HG02973 (cell line): ENCODE results near the gene MMP2.

Experiments
- ATAC-seq: cut with Tn5 transposase; IDR thresholded peaks from one replicate; pipeline ENCODE4 v1.9.1; 2021; ENCODE audit warnings: moderate library complexity; ENCODE audit not compliant: unreplicated experiment

The MMP2 gene

DNA sequence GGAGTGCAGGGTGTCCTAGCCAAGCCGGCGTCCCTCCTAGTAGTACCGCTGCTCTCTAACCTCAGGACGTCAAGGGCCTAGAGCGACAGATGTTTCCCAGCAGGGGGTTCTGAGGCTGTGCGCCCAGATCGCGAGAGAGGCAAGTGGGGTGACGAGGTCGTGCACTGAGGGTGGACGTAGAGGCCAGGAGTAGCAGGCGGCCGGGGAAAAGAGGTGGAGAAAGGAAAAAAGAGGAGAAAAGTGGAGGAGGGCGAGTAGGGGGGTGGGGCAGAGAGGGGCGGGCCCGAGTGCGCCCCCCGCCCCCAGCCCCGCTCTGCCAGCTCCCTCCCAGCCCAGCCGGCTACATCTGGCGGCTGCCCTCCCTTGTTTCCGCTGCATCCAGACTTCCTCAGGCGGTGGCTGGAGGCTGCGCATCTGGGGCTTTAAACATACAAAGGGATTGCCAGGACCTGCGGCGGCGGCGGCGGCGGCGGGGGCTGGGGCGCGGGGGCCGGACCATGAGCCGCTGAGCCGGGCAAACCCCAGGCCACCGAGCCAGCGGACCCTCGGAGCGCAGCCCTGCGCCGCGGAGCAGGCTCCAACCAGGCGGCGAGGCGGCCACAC is at the start of gene MMP2:
Gene MMP2, plus strand, starts transcription at position 372 of the 603 bp plus-strand sequence. CDS start 282 bp downstream, outside the sequence.
- ATAC-seq: no peak

DNA sequence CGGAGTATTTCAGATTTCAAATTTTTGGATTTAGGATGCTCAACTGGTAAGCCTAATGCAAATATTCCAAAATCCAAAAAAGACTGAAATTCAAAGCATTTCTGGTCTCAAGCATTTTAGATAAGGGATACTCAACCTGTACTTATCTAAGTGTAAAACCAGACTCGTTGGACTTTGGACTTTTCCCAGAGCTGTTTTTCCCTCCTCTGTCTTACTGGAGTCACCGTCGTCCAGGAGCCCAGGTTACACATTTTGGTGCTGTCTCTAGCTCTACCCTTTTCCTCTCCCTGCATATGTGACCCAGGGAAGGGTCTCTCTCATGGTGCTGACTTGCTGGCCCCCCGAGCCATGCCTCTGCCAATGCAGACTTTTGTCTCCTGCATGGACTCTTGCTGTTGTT is 46.0 kb upstream of the MMP2 start:
- ATAC-seq: no peak

DNA sequence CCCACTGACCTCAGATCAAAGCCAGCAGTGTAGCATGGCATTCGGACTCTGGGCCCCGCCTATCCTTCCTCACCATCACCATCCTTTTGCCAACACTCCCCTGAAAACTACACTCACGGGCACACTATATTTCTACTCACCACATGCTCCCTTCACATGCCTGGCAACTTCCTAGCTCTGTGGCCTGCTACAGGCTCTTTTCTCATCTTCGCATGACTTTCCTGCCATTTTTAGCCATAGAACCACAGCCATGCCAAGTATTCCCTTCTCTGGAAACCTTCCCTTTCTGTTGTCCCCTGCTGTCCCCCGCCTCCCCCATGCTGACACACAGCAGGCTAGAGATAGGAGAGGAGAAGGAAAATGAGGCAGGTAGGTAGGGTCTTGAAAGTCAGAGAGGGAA is 45.5 kb upstream of the MMP2 start:
- no peak for ATAC-seq

DNA sequence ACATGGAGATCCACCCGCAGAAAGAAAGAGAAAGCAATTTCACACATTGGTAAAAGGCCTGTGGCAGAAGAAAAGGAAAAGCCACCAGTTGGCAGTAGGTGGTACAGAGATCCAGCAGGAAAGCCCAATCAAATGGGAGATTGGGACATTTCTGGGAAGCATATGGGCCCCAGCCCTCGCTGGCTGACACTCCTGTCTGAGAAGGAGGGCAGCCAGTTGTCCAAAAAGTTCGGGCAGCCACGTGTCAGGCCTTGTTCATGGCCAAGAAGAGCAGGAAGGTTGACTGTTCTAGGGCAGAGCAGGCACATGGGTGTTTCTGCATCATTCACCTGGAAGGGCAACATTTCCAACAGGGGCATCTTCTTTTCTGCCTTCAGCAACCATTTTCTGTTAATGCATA is 45.0 kb upstream of the MMP2 start:
- no peak for ATAC-seq

DNA sequence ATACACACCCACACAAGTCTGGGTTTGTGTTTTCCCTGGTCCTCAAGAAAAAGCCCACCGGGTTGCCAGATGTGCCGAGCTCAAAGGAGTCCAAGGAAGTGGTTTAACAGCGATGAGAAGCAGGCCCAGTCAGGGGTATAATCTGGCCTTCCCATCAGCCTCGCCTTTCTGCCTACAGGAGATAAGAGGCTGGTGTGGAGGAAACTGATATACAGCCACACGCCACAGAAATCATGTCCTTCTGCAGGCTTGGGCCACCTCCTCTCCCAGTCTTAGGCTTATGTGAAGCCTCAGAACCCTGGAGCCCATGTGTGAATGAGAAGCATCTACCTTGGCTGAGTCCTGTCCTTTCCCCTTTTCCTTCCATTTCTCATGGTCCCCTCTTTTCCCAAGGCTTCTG is 43.6 kb upstream of the MMP2 start:
- ATAC-seq: no peak

DNA sequence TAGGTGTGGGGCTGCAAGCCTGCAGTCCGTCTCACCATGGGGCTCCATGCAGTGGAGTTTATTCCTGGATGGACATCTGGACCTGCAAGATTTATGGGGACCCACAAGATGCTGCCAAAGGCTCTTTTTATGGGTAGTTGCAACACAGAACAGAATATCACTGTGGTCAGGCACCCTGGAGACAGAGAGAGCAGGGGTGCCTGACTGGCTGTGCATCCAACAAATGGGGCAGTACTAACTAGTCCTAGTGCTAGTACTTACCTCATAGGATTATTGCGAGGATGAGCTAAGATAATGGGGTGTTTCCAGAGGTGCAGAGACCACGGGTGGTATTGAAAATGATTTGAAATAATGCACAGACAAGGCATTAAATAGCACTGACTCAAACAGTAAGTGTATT is 42.4 kb upstream of the MMP2 start:
- ATAC-seq: no peak

DNA sequence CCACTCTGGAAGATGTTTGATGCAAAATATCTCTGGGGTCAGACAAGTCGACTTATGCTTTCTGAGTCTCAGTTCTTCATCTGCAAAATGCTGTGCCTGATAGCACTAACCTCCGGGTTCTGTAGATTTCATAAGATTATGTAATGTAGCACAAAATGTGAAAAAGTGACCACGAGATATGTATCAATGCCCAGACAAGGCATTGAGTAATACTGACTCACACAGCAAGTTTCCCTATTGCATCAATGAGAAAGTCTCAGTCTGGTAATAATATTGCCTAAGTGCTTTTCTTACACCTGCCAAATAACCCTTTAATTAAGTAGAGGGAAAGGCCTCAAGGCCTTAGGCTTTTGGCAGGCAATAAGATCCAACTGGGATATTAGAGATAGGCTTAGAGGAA is 41.4 kb upstream of the MMP2 start:
- ATAC-seq: no peak

DNA sequence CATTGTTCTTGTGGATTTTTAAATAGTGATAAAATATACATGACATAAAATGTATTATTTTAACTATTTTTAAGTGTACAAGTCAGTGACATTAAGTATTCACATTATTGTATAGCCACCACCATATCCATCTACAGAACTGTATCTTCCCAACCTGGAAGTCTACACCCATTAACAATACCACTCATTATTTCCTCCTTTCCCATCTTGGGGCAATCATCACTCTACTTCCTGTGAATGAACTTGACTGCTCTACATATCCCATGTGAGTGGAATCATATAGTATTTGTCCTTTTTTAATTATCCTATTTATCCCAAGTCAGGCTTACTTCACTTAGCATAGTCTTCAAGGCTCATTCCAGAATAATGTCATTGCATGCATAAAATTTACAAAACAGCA is 40.7 kb upstream of the MMP2 start:
- ATAC-seq: no peak

DNA sequence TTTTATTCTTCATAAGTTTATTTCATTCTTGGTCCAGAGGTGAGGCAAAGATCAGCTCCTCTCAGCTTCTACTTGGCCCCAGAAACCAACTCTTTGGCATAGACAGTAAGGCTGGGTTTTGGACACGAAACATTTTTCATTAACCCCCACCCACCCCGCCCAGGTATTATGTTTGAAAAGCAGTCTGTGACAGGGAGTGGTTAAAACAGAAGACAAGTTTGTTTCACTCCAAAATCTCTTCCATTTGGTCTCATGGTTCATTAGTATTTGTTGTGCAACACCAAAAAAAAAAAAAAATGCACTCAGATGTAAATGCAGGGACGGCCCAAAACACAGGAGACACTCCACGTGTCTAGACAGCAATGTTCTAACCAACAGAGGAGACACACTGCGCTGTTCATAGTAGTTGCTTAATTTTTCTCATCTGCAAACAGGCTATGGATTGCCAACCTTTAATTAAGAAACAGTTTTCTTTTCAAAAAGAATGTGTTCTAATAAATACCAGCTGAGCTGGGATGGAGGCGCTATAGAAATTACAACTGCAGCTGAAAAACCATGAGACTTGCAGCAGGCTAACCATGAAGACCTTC is 39.8 kb upstream of the MMP2 start:
- ATAC-seq: no peak

DNA sequence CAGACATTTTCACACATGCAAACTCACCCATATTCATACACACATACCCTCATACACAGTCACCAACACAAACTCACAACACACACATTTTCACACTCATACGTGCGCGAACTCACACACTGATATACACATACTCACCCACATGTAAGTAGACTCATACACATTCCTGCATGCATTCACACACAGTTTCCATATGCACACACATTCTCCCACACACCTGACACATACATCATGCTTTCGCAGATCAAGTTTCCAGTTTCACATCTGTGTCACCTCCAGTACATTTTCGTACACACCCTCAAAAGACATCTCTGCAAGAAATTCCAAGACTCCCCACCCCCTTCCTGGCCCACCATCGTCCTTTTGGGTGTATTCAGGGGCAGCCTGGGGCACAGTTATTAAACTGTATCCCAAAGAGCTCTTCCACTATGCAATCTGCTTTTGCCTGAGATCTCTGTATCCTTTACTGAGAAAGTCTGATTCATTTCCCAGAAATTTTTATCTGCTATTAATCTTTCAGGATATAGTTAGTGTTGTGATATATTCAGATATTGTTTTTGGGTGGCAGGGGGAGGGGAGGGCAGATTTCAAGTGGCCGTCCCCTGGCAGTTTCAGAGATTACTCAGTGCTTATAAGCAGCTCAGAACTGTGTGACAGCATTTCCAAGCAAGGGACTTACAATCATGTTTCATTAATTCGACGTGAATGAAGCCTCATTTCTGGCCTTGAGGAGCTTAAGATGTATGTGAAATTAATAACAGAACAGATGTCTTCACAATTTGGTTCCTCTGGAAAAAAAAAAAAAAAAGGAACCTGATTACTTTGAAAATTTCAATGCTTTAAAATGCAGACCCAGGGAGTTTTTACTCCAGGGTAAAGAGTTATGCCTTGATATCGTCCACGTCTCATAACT is 35.3 kb upstream of the MMP2 start:
- ATAC-seq: no peak

DNA sequence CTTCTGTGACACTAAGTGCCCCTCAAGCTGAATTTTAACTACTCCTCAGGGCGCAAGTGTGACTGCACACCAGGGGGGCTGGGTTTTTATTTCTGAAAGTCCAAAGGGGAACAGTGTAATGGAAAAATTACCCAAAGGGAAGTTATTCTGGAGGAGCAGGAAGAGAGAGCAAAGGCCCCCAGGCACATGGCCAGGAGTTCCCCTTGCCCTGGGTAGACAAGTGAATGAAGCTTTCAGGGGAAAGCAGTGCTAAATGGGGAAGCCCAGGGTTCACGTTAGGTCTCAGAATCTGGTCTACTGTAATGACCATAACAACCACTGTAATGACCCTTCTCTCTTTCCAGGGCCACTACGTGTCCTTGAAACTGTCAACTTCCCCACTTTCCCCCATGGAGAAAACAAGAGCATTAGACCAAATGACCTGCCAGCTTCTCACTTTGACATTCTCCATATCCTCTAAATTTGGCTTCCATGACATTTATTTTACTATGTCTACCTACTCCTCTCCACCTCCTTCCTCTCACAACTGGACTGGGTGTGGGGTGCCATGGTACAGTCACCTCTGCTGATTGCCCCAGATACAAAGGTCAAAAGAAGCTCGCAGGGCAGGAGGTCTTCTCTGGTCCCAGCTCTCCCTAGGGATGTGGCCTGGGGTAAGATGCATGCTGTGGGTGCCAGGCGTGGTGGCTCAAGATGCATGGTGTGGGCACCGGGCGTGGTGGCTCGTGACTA is 34.1 kb upstream of the MMP2 start:
- ATAC-seq: peak; percentile 61

DNA sequence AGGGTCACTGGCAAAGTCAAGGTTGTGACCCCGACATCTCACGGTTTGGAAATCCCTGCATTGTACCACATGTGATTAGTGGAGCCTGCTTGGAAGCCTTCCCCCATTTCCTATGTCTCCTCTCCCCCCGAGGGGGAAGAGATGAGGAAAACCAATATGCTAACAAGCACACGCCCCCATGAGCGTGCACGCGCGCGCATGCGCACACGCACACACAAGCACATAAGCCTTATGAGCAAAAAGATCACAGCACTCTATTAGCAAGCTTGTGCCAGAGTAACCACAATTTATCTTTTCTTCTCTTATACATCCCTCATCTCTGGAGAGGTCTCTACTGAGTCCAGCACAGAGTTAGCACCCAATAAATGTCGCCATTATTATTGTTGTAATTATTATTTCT is 31.8 kb upstream of the MMP2 start:
- no peak for ATAC-seq

DNA sequence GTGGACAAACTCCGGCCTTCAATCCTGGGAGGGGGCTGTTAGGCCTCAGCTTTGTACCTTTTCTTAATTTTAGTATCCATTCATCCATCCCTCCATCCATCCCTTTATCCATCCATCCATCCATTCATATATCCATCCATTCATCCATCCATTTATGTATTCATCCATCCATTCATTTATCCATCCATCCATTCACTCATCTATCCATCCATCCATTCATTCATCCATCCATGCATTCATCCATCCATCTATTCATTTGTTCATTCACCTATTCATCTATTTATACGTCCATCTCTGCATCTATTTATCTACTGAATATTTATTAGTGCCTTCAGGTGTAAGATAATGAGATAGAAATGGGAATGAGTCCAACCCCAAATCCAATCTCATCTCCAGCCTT is 26.0 kb upstream of the MMP2 start:
- ATAC-seq: no peak

DNA sequence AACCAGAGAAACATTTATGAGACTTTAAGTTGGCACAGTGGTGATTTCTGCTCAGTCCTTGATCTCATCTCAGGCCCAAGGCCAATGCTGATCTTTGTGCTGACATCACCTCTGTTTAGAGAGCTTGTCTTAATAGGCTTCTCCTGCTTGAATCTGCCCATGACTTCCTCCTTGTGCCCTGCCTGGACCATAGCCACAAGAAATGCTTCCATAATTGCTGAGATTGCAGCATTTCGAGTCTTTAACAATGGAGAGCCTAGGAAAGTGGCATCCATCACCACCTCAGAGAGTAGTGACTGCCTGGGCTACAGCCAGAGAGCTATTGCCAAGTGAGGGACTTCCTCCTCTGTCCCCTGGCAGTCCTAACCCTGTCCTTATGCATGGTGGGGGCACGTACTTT is 25.1 kb upstream of the MMP2 start:
- no peak for ATAC-seq

DNA sequence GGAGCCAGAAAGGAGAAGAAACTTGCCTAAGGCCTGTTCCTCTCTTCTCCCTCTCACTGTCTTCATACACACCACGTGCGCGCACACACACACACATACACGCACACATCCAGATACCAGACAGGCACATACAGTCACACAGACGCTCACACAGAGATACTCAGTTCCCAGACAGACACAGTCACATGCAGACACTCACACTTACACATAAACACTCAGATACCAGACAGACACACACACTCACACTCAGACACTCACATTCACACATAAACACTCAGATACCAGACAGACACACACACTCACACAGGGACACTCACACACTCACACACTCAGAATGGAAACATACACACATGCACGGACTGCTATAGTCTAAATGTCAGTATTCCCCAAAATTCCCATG is 24.1 kb upstream of the MMP2 start:
- ATAC-seq: no peak

DNA sequence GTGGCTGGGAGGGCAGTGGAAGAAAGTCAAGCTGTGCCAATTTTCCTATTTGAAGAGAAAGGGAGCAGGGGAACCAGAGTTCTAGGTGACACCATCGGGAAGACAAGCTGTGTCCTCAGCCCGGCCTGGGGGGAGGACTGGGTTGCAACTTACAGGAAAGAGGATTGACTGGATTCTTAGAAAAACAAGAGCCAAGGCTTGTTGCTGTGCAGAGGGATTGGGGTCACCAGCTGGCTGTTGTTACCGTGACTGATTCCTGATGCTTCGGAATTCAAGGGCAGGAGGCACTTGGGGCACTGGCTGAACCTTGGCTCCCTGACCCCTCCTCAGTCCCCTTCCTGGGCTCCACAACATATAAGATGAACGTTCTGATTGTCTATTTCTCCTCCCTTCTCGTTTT is 16.8 kb upstream of the MMP2 start:
- no peak for ATAC-seq

DNA sequence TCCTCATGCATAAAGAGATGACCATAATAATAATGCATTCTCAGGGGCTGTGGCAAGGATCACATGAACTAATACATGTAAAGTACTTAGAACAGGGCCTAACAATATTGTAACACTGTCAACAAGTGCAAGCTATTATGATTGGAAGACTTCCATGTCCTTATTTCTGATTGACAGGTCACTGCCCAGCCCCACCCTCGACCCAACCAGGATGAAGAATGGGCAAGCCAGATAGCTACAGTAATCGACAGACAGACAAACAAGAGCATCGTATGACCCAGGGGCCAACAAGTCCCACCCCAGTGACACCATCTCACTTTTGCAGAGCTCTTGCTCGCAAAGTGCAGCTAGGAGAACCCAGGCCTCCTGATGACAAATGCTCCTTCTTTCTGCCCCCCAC is 14.6 kb upstream of the MMP2 start:
- no peak for ATAC-seq

DNA sequence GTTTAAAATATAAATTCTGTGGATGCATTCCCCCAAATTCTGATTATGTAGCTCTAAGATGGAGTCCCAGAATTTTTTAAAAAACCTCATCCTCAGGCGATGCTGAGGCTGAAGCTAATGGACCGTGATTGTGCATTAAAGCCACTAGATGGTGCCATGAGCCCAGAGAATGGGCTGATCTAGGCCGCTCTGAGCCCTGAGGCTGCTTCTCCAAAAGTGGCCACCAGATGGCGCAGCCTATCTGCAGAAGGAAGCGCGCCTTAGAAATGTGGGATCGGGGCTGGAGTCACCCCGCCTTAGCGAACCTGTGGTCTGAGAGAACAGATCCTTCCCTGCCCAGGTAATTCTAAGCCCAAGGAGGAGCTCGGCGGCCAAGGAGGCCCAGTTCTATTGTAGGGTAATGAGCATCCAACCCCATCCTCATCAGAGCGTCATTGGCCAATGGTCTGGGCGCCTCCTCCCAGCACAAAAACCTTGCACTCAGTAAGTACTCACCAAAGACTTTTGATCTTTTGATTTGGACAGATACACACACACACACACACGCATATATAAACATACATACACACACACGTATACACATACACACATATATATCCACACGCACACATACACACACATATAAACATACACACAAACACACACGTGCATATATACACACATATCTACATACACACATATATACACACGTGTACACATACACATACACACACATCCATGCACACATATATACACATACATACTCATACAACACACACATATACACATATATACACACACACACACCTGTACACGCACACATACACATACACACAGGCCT is 13.7 kb upstream of the MMP2 start:
- peak; percentile 97 for ATAC-seq

DNA sequence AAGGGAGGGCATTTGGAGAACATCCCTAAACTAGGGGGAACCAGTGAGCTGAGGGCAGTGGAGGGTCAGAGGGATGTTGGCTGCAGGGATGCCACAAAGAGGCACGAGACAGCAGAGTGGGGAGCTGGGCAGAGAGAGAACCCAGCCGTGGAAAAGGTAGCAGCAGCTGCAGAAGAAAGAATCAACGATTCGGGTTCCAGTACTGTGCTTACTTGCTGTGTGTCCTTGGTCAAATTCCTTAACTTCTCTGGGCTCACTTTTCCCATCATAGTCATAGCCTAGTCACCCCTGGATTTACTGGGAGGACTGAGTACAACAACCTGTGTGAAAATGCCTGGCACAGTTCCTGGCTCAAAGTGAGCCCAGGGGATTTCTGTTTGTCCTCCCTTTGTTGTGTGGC is 12.8 kb upstream of the MMP2 start:
- ATAC-seq: no peak

DNA sequence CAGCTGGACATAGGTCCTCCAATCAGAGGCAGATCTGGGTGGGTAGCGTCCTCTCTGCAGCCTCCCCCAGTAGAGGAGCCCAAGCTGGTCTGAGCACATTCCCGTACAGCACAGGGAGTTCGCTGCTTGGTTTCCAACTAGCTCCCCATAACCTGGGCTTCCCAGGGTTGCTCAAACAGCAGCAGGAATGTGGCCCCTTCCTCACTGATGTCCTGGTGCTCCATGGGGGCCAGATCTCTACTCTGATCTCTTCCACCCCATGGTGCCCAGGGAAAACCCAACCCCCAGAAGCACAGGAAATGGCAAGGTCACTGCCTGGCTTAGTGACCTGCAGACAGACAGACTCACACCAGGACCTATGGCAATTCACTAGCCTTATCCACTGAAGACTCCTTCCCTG is 11.1 kb upstream of the MMP2 start:
- no peak for ATAC-seq
